AML-193 (cell line): ENCODE data around the gene ST8SIA6.
"Not testable (repeated sequence)": the region's sequence is repeated elsewhere in the genome, so short reads cannot be mapped to it uniquely, and the experiment has no call there.

Experiments used
- DNase-seq, 2 experiments: peaks; one replicate each; lab custom pipeline; 2025; lab: John Stamatoyannopoulos, UW

Gene ST8SIA6

DNA sequence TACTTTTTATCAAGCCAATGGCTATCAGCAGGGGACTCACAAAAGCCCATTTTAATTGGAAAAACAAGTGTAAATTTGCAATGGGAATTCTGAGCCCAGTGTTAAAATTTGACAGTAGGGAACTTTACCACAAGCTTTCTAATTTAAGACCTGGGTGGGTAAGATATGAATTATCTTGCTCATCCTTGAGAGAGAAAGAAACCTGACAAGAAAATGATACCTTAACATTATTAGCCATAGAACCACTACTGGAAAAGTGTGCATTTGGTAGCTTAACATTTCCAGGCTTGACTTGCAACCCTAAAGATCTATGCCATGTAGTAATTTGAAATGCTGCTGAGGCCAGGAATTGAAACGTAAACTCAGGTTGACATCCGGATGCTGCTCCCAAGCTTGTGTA lies 2.7 kb upstream of the ST8SIA6 start:
- no peak for DNase-seq

- DNase-seq, result no peak
These were observed 1.7 kb upstream of the ST8SIA6 start for GRCh38 chr10:17456032-17456548.

DNA sequence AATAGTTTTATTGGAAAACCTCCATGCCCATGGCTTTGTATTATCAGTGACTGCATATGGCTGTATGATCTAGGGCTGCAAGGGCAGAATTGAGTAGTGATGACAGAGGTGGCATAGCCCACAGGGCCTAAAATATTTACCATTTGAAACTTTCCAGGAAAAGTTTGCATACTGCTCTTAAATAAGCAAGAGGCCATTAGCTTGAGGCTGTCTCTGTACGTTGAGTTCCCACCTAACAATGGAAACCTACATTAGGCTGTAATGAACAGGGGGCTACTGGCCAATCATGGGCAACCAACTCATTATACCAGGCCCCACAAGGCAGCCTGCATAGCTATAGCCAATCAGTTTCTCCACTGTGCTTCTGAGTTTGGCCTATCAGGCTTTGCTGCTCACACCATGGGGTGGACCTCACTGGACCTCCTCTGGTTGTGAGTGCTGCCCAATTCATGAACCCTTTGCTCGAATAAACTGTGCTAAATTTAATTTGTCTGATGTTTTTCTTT lies 673 bp upstream of the ST8SIA6 start:
- no peak for DNase-seq

GRCh38 chr10:17453373-17454091 lies 863 bp downstream of the ST8SIA6 start:
- DNase-seq, result no peak

DNA sequence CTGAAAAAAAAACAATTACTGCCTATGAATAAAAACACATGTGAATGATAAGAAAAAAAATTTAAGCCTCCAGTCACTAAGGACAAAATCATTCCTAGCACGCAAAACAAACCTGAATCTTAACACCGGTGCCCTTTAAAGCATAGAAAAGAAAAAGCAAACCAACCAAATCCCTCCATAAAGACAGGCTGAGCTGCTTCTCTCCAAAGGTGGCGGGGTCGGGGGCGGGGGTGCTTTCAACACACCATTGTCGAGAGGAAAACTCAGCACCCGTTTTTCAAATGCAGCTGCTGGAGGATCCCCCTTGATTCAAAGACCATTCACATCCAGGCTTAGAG lies 1.4 kb downstream of the ST8SIA6 start:
- DNase-seq, result no peak

GRCh38 chr10:17452060-17452841 lies 2.1 kb downstream of the ST8SIA6 start:
- DNase-seq, result no peak

GRCh38 chr10:17450024-17450423 lies 4.4 kb downstream of the ST8SIA6 start:
- no peak for DNase-seq

- DNase-seq, result no peak
These were observed 8.9 kb downstream of the ST8SIA6 start for GRCh38 chr10:17445400-17445998.

DNA sequence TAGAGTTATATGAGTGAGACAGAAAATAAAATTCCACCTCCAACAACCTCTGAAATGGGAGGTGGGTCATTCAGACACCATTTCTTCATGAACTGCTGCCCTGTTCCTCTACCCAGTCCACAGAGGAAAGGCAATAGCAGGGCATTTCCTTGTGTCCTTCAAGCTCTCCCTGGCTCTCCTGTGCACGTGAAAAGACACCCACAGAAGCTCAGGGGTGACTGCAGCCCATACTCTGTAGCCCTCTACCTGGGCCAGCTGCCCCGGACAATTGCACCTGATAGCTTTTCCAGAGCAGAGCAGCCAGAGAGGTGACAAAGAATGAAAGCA lies 10.0 kb downstream of the ST8SIA6 start:
- no peak for DNase-seq

- no peak for DNase-seq
These were observed 10.5 kb downstream of the ST8SIA6 start for GRCh38 chr10:17443707-17444387.

DNA sequence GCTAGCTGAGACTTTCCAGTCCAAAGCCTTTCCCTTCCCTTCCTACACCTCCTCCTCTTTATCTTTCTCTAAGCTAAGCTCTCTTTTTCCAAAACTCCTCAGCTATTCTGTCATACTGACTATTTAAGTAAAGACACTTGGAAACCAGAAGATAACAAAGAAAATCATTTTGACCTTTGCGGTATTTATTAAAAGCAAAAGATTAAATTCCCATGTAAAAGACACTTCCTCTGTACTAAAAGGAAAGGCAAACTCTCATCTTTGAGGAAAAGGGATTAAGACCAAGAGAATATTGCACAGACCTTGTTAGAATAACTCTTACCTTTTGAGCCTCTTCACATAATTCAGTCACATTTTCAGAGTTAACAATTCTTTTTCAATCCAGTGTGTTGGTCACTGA lies 15.8 kb downstream of the ST8SIA6 start:
- DNase-seq, result no peak

DNA sequence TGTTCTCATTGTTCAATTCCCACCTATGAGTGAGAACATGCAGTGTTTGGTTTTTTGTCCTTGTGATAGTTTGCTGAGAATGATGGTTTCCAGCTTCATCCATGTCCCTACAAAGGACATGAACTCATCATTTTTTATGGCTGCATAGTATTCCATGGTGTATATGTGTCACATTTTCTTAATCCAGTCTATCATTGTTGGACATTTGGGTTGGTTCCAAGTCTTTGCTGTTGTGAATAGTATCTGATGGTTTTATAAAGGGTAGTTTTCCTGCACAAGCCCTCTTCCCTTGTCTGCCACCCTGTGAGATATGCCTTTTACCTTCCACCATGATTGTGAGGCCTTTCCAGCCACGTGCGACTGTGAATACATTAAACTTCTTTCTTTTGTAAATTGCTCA lies 17.8 kb downstream of the ST8SIA6 start:
- DNase-seq, result not testable (repeated sequence)

GRCh38 chr10:17435953-17436352 lies 18.4 kb downstream of the ST8SIA6 start:
- DNase-seq, result no peak

- DNase-seq, result no peak
These were observed 19.2 kb downstream of the ST8SIA6 start for GRCh38 chr10:17435187-17435586.

DNA sequence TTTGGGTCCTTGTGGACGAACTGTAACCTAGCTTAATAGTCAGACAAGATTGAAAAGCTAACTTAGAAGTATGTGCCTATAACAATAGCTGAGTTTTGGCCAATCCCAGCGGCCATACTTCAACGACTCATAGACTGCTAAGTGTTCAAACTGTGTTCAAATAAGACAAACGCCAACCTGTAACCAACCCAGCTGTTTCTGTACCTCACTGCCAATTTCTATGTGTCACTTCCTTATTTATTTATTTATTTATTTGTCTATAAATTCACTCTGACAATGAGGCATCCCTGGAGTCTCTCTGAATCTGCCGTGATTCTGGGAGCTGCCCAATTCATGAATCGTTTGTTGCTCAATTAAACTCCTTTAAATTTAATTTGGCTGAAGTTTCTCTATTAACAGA lies 21.7 kb downstream of the ST8SIA6 start:
- DNase-seq, result no peak

GRCh38 chr10:17431871-17432311 lies 22.5 kb downstream of the ST8SIA6 start:
- no peak for DNase-seq

- DNase-seq, result peak; percentile 19 to 26
These were observed 23.6 kb downstream of the ST8SIA6 start for GRCh38 chr10:17430647-17431355.

GRCh38 chr10:17429490-17429889 lies 24.9 kb downstream of the ST8SIA6 start:
- no peak for DNase-seq

DNA sequence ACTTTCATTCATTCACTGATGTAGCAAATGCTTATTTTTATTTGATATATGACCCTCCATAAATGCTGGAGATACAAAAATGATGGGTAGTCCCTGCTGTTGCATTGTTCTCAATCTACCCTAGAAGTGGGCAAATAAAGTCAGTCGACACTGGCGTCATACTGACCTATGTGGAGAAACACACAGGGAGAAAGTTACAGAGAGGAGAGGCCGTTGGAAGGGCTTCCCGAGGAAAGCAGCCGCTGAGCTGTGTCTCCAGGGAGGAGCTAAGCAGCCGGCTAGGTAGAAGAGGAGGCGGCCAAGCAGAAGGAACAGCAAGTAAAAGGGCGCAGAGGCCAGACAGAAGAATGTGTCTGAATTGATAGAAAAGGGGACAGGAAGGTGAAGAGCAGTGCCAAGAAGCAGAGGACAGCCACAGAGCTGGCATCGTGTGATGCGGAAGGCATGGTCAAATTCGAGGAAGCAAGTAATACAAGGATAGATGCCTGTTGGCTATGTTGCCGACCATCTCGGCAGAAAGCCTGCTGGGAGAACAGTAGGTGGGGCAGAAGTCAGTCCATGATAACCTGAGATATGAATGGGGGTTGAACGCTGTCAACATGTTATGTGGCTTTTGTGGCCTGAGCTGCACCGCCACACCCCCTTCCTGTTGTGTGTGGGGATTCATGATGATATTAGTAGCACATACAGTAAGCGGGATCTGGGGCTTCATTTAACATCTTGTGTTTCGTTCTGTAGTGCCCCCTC lies 25.9 kb downstream of the ST8SIA6 start:
- DNase-seq, result no peak

- no peak for DNase-seq
These were observed 26.6 kb downstream of the ST8SIA6 start for GRCh38 chr10:17427666-17428350.
